ENCODE data around the gene EID1. TPM values are rescaled to one million over a fixed set of nuclear protein-coding genes. Genes with fewer than 3 reads are reported as not detected.
A peak's percentile ranks its signal among the peaks of the same experiment; 100 is the strongest.
"Not testable (repeated sequence)": the region's sequence is repeated elsewhere in the genome, so short reads cannot be mapped to it uniquely, and the experiment has no call there.

The EID1 gene
- total RNA-seq, 4 donors from 2014 or later, result 33.6 to 189 (median 66.1) TPM

- Histone ChIP-seq H3K27me3 (no peaks in the 10 kb centered on the region), H3K36me3 (no peaks in the 10 kb centered on the region), H3K9me3 (no peaks in the 10 kb centered on the region), H3K27ac (no peak overlapping the region), H3K4me3 (no peak overlapping the region), H3K4me1 (no peaks in the 10 kb centered on the region)
- no peak for TF ChIP-seq CTCF (IDR thresholded peaks at IDR 0.05)
- TF ChIP-seq POLR2A (IDR thresholded peaks at IDR 0.05), result no peak
- intact Hi-C loops (cut with DNase I), result no loop called here
- no peak for DNase-seq
Observed at GRCh38 chr15:48851956-48852355, 26.0 kb upstream of the EID1 start.

- DNase-seq; intact Hi-C loops (cut with DNase I); H3K27me3 ChIP-seq; H3K4me3 ChIP-seq; H3K4me1 ChIP-seq; H3K36me3 ChIP-seq; H3K9me3 ChIP-seq; H3K27ac ChIP-seq: not testable (repeated sequence)
- 91 to 96% methylated on average over 3 of the region's 3 CpGs for WGBS, 2 donors
Observed at GRCh38 chr15:48854434-48854833, 23.5 kb upstream of the EID1 start.

- H3K27ac ChIP-seq, result peak overlapping the region in 2 of 4 donors; percentile 6 to 15
- H3K4me1 ChIP-seq, result no peaks in the 10 kb centered on the region
- no peak for DNase-seq
- H3K4me3 ChIP-seq, result no peak overlapping the region
- H3K9me3 ChIP-seq, result no peaks in the 10 kb centered on the region
- 18 to 28% methylated on average over 6 of the region's 6 CpGs for WGBS, 2 donors
- H3K36me3 ChIP-seq, result no peaks in the 10 kb centered on the region
- TF ChIP-seq CTCF (IDR thresholded peaks at IDR 0.05) (peak in 5 of 6 experiments; percentile 33 to 53 (median 37)), POLR2A (IDR thresholded peaks at IDR 0.05) (no peak)
- H3K27me3 ChIP-seq, result no peaks in the 10 kb centered on the region
- intact Hi-C loops (cut with DNase I), result no loop called here
Observed at GRCh38 chr15:48855501-48856440, 22.2 kb upstream of the EID1 start.

- Histone ChIP-seq H3K4me3 (no peak overlapping the region), H3K36me3 (no peaks in the 10 kb centered on the region), H3K27ac (no peak overlapping the region), H3K9me3 (no peaks in the 10 kb centered on the region), H3K4me1 (no peaks in the 10 kb centered on the region), H3K27me3 (no peaks in the 10 kb centered on the region)
- WGBS, 2 donors, result 50 to 61% methylated on average over 2 of the region's 2 CpGs
- TF ChIP-seq POLR2A (IDR thresholded peaks at IDR 0.05) (no peak), CTCF (IDR thresholded peaks at IDR 0.05) (no peak)
- intact Hi-C loops (cut with DNase I), result no loop called here
- DNase-seq, result no peak
Observed at GRCh38 chr15:48856942-48857341, 21.0 kb upstream of the EID1 start.

- H3K27me3 ChIP-seq, result no peaks in the 10 kb centered on the region
- no peaks in the 10 kb centered on the region for H3K36me3 ChIP-seq
- no peak overlapping the region for H3K27ac ChIP-seq
- no peak overlapping the region for H3K4me3 ChIP-seq
- intact Hi-C loops (cut with DNase I), result no loop called here
- no peaks in the 10 kb centered on the region for H3K4me1 ChIP-seq
- TF ChIP-seq CTCF (IDR thresholded peaks at IDR 0.05) (no peak), POLR2A (IDR thresholded peaks at IDR 0.05) (no peak)
- DNase-seq, result no peak
- WGBS, 2 donors, result 43 to 47% methylated on average over 2 of the region's 2 CpGs
- H3K9me3 ChIP-seq, result no peaks in the 10 kb centered on the region
Observed at GRCh38 chr15:48858401-48858800, 19.5 kb upstream of the EID1 start.

Data from esophagus squamous epithelium (tissue), 5 donors.